Measurements from ENCODE around the gene GLMP. TPM values are rescaled to one million over a fixed set of nuclear protein-coding genes. Genes with fewer than 3 reads are reported as not detected.

Gene GLMP
- total RNA-seq, 4 donors from 2014 or later = 43.3 to 56.1 (median 49.8) TPM

DNA sequence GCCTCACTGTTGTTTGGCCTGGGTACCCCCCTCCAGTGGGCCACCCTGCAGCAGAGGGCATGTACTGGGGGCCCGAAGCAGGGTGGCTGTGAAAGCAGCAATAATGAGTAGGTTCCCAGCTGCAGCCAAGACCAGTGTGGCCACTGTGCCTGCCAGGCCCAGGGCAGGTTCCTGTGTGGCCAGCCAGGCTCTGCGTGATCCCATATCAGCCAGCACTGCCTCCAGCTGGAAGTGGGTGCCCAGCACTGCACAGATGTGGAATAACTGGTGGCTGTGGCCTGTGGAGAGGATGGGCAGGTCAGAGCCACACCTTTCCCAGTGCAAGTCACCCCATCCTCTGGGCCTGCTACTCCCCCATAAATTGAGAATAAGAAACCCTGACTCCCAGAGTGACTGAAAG lies 51.4 kb downstream of the GLMP start:
- H3K27me3 ChIP-seq = no peaks in the 10 kb centered on the region
- WGBS, 2 donors = 100% methylated on average over 1 of the region's 2 CpGs; no CpG with 5 or more reads in 1 of the 2 donors
- no peaks in the 10 kb centered on the region for H3K9me3 ChIP-seq
- DNase-seq = no peak
- intact Hi-C loops (cut with DNase I) = no loop called here
- H3K4me3 ChIP-seq (replicated peaks in 1 of 3) = no peak overlapping the region
- no peak for TF ChIP-seq POLR2A (IDR thresholded peaks at IDR 0.05)
- TF ChIP-seq CTCF (IDR thresholded peaks at IDR 0.05) = no peak
- no peak overlapping the region for H3K27ac ChIP-seq
- H3K4me1 ChIP-seq = peaks cover 5 to 27% of the 10 kb centered on the region in 2 donors
- H3K36me3 ChIP-seq = peaks cover 9% of the 10 kb centered on the region in 2 donors

DNA sequence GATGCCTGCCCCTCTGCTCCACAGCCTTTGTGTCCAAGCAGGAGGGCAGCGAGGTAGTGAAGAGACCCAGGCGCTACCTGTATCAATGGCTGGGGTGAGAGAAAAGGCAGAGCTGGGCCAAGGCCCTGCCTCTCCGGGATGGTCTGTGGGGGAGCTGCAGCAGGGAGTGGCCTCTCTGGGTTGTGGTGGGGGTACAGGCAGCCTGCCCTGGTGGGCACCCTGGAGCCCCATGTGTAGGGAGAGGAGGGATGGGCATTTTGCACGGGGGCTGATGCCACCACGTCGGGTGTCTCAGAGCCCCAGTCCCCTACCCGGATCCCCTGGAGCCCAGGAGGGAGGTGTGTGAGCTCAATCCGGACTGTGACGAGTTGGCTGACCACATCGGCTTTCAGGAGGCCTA lies 52.7 kb downstream of the GLMP start:
- Histone ChIP-seq H3K36me3 (peaks cover 20 to 23% of the 10 kb centered on the region in 2 donors), H3K4me1 (peaks cover 5 to 22% of the 10 kb centered on the region in 2 donors), H3K9me3 (no peaks in the 10 kb centered on the region), H3K4me3 (replicated peaks in 1 of 3) (no peak overlapping the region), H3K27me3 (no peaks in the 10 kb centered on the region), H3K27ac (no peak overlapping the region)
- no peak for DNase-seq
- TF ChIP-seq CTCF (IDR thresholded peaks at IDR 0.05) = no peak
- no peak for TF ChIP-seq POLR2A (IDR thresholded peaks at IDR 0.05)
- intact Hi-C loops (cut with DNase I) = no loop called here
- WGBS, 2 donors = 67 to 93% methylated on average over 4 to 5 of the region's 10 CpGs

Other genes starting within 250 kb of the GLMP start
- 10 to 100 TPM; 10.8 to 18.8 (median 16.9) TPM for gene UBQLN4, start 241.9 kb downstream of the GLMP start, total RNA-seq
- 10 to 100 TPM; 14.7 to 76.8 (median 41.1) TPM for gene LAMTOR2, start 240.9 kb downstream of the GLMP start, total RNA-seq
- 10 to 100 TPM; 65.9 to 88.0 (median 74.1) TPM for gene RAB25, start 234.5 kb downstream of the GLMP start, total RNA-seq
- gene MEX3A, start 213.2 kb downstream of the GLMP start, total RNA-seq = 1 to 10 TPM in 1 of 4 donors, under 1 TPM in 3; 0.17 to 1.8 (median 0.33) TPM
- 100 to 1,000 TPM; 235 to 412 (median 327) TPM for gene LMNA, start 181.0 kb downstream of the GLMP start, total RNA-seq
- 10 to 100 TPM; 21.5 to 50.8 (median 37.5) TPM for gene SEMA4A, start 142.1 kb downstream of the GLMP start, total RNA-seq
- 10 to 100 TPM; 14.5 to 19.7 (median 17.7) TPM for gene SLC25A44, start 101.6 kb downstream of the GLMP start, total RNA-seq
- gene PMF1, start 82.7 kb downstream of the GLMP start, total RNA-seq = 100 to 1,000 TPM in 3 of 4 donors, 10 to 100 TPM in 1; 73.6 to 121 (median 107) TPM
- 1 to 10 TPM in 3 of 4 donors, not detected in 1; 1.0 to 4.4 (median 1.3) TPM for gene BGLAP, start 53.5 kb downstream of the GLMP start, total RNA-seq
- 1 to 10 TPM in 2 of 4 donors, under 1 TPM in 2; 0.63 to 2.3 (median 1.3) TPM for gene PAQR6, start 47.6 kb downstream of the GLMP start, total RNA-seq
- gene SMG5, start 12.9 kb downstream of the GLMP start, total RNA-seq = 10 to 100 TPM; 57.2 to 89.0 (median 76.1) TPM
- gene TMEM79, start 11.4 kb downstream of the GLMP start, total RNA-seq = 1 to 10 TPM in 3 of 4 donors, under 1 TPM in 1; 0.96 to 2.2 (median 1.7) TPM
- not detected for gene VHLL, start 3.6 kb upstream of the GLMP start, total RNA-seq
- gene CCT3, start 42.6 kb upstream of the GLMP start, total RNA-seq = 100 to 1,000 TPM; 121 to 214 (median 170) TPM
- 1 to 10 TPM in 2 of 4 donors, not detected in 2; 1.2 to 8.3 TPM for gene TSACC, start 42.8 kb upstream of the GLMP start, total RNA-seq
- gene RHBG, start 73.5 kb upstream of the GLMP start, total RNA-seq = not detected
- gene MEF2D, start 205.1 kb upstream of the GLMP start, total RNA-seq = 10 to 100 TPM; 26.4 to 80.6 (median 32.0) TPM

Data from thyroid gland (tissue), 4 donors.